Ureter (tissue), 1 donor: ENCODE data around the gene HOXA13. TPM values are rescaled to one million over a fixed set of nuclear protein-coding genes. Genes with fewer than 3 reads are reported as not detected.

ENCODE experiments used
- DNase-seq: peaks from one replicate; pipeline ENCODE4 v3.0.0-alpha.2; 2020; ENCODE audit warnings: low spot score
- total RNA-seq: library from RNA; stranded (reverse); gene quantifications from one replicate; pipeline ENCODE4 v1.2.4, GENCODE V29; 2023
- donor health status: DM: yes; HTN: yes; CAD: no.

The HOXA13 gene
- total RNA-seq, 1 donor from 2014 or later = 15.6 TPM

- no peak for DNase-seq
Measured at GRCh38 chr7:27170426-27171324, 29.2 kb downstream of the HOXA13 start.

DNA sequence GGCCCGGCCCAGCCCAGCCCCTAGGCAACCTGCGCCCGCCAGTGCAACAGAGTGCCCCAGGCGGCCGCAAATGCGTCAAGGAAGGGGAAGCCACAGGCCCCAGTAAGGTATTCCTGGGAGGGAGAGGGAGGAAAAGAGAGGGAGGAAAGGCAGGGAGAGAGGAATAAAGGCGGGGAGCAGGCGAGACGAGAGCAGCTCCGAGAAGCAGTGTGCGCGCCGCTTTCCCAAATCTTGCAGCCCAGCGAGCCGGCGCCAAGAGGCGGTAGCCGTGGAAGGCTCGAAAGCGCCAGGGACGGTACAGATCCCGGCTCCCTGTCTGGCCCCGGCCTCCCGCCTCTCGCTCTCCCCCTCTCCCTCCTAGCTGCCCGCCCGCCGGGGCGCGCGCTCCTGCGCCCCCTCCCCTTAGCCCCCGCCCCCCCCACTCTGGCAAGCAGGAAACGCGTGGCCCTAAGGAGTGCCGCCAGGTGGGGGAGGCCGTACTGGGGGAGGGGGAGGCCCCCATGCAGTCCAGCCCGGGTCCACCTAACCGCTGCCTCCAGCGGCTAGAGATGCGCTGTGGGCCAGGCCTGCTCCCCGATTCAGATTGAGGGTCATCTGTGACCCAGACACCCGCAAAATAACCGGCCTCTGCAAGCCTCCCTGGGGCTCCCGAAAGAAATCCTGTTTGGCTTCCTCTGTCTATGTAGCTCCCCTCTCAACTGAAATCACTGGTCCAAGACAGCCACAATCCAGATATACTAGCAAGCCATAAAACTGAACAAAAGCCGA lies 30.0 kb downstream of the HOXA13 start:
- DNase-seq = no peak

GRCh38 chr7:27168265-27168947 lies 31.5 kb downstream of the HOXA13 start:
- no peak for DNase-seq

DNA sequence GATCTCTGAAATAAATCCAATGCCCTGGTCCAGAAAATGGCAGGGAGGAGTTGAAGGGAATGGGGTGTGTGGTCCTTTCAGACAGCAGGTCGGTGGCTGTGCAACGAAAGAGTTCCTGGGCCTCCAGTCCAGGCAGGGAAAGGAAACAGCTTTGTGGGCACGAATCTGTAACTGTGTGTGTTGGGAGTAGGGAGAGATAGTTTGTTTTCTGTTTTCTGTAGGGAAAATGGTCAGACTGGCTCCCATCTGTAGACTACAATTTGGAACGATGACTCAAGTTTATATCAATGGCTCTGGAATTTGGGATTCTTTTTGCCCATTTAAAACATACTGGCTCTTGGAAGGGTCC lies 32.0 kb downstream of the HOXA13 start:
- no peak for DNase-seq

DNA sequence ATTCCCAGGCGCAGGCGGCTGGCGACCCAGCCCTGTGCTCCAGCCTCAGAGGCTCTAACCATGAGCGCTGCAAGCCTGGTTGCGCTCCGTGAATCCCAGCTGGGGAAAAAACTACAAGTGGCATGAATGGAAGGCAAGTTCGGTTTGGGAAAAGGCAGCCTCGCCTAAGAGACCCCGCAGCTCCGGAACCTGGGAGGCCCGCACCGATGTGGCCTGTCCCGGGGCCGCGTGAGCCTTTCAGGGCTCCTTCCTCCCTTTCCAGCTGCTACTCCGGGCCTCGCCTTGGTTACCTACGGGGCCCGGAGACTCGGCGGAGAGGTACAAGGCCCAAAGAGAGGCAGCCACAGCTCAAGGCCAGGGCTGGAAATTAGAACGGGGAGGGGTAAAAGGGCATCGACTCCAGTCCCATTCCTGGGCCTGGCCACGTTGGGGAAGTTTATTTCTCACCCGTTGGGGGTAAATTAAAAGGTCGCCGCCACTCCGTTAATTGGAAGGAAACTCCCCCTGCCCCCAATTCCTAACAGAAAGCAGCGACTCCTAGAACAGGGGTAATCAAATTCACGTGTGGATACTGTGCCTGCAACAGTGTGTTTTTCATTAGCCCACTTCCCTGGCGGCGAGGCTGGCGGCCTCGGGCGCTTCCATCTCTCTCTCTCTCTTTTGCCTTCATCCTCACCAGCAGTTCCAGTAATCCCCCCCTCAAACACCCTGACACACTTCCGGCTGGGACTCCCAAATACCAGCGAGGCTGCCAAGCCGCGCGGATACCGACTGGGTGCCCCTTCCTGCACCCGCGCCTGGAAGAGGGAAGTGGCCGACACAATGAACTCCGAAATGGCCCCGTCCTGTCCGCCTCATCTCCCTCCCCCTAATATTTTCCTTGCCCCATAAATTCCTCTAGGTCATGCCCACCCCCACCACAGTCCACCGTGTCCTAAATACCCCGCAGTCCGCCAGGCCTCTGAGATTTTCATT lies 33.1 kb downstream of the HOXA13 start:
- no peak for DNase-seq

- DNase-seq = no peak
Measured at GRCh38 chr7:27165996-27166530, 33.8 kb downstream of the HOXA13 start.

- peak; percentile 87 for DNase-seq
Measured at GRCh38 chr7:27165089-27165995, 34.5 kb downstream of the HOXA13 start, which contains the start of gene HOXA9. Gene HOXA9 (minus strand): TSS chr7:27165537. CDS start chr7:27165457, 80 bp downstream.

DNA sequence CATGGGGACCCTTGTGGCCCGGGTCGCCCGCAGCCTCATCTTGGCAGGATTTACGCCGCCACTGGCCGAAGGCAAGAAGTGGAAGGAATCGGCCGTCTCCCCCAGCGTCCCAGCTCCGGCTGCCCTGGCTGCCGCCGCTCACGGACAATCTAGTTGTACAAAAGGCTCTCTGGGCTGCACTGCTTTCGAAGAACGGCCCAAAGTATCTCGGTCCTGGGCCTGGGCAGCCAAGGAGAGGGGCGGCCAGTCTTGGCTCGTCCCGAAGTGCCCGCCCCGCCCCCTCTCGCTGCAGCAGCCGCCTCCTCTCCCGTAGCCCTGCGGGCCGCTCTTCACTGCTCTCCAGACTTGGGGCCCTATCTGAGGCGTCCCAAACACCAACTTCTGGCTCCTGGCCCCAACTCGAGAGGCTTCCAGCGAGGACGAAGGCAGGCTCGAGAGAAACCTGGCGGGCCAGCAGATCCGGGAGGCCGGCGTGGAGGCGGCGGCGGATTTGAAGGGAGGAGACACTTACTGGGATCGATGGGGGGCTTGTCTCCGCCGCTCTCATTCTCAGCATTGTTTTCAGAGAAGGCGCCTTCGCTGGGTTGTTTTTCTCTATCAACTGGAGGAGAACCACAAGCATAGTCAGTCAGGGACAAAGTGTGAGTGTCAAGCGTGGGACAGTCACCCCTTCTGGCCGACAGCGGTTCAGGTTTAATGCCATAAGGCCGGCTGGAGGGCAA lies 35.4 kb downstream of the HOXA13 start:
- DNase-seq = no peak

DNA sequence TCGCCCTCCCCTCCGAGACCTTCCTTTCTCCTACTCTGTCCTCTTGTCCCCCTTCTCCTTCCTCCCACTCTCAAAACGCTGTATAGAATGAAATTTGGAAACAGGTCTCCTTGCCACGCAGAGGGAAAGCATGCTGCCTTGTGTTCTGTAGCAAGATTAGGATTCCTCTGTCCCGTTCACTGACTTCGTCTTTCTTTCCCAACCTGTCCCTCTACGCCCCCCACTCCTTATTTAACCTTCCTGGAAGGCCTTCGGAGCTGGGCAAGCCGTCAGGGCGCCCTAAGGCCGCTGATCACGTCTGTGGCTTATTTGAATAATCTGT lies 35.9 kb downstream of the HOXA13 start:
- no peak for DNase-seq

DNA sequence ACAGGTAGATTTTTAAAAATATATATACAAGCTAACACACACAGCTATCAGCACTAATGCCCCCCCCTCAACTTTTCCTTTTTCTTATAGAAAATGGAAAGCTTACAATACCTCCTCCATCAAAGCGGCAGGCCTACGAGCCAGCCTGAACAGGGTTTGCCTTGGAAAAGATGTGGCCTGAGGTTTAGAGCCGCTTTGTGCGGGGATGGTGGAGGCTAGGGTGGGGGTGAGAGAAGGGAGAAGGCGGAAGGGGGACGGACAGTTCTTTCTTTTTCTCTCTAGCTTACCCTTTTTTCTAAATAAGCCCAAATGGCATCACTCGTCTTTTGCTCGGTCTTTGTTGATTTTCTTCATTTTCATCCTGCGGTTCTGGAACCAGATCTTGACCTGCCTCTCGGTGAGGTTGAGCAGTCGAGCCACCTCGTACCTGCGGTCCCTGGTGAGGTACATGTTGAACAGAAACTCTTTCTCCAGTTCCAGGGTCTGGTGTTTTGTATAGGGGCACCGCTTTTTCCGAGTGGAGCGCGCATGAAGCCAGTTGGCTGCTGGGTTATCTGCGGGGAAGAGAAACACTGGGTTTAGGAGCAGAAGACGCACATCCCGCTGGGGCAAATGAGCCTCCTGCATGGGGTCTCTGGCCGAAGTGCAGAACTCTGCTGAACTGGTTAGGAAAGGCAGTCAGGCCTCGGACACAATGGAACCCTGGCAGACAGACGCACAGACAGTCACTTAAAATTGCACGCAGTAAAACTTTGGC lies 36.4 kb downstream of the HOXA13 start:
- DNase-seq = no peak

DNA sequence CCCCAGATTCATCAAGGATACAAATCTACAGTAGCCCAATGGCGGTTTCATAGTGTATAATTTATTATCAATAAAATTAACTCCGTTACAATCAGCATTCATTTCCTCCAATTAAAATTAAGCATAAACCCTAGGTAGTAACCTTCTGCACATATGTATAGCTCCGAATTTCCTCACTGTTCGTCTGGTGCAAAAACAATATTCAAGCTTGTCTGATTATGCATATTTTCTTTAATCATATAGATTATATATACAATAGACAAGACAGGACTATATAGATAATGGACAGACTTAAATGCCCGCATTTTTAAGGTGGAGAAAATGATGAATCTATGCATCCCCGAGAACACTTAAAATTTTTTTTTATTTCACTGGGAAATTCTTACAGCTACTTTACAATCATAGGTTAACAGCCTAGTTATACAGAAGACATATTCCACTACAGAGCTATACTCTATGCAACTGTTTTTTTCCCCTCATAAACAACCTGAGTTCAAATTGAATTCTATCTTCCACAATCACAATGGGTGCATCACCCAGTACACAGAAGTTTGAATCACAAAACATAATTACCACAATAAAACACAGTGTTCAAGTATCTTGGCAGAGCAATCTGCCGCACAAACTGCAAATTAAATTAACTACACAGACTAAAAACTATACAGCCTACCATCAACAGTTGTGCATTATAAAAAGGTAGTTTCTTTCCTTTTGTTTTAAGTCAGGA lies 37.2 kb downstream of the HOXA13 start:
- DNase-seq = no peak

DNA sequence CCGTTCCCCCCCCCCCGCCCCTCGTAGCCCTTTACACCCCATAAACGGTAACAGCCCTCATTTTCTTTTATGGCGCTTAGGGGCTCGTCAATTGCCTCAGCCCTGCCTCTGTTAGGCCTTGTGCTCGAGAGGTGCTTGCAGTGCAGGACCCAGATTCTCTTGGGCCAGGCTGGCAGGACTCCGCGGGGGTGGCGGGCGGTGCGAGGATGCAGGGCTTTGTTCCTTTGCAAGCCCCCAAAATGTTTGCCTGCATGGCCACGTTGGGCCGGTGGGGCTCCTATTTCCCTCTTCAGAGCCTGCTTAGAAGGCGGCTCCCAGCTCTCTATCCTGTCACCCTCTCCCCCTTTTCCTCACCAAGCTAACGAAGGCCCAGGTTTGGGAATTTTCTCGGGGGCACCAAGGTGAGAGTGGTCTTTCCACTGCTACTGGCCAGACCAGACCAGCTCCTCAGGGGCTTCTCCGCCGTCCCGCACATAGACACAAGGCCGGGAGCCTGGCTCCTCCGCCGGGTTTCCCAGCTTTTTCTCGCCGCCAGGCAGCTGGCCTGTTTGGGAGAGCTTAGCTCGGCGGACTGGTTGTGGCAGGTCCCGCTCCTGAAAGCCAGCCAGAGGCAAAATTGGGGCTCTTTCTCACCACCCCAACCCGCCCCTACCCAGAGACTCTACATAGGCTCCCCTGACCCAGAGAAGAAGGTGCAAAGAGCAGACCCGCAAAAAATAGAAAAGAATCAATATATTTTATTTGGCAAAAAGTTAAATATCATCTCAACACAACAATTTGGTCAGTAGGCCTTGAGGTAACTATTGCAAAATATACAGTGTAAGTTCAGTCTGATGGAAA lies 38.0 kb downstream of the HOXA13 start:
- DNase-seq = peak; percentile 46

- no peak for DNase-seq
Measured at GRCh38 chr7:27161214-27161720, 38.6 kb downstream of the HOXA13 start.

- peak; percentile 90 for DNase-seq
Measured at GRCh38 chr7:27160546-27161213, 39.2 kb downstream of the HOXA13 start.

GRCh38 chr7:27160145-27160545 lies 39.7 kb downstream of the HOXA13 start:
- peak; percentile 44 for DNase-seq
